Testis (tissue), 5 donors: ENCODE results near the gene PABPC1L2A. TPM values are rescaled to one million over a fixed set of nuclear protein-coding genes. Genes with fewer than 3 reads are reported as not detected.
"Not testable (repeated sequence)": the region's sequence is repeated elsewhere in the genome, so short reads cannot be mapped to it uniquely, and the experiment has no call there.

Experiments
- DNase-seq: peaks from one replicate; pipeline ENCODE4 v3.0.0-alpha.2; 2019
- H3K27ac ChIP-seq, 2 donors: fragments of 200-600 bp; sonication (generic); one replicate each; pipeline ENCODE4 v1.5.1; 2019
- H3K27me3 ChIP-seq: fragments of 200-600 bp; sonication (generic); one replicate; pipeline ENCODE4 v1.5.1; 2019
- H3K36me3 ChIP-seq: fragments of 200-600 bp; sonication (generic); one replicate; pipeline ENCODE4 v1.5.1; 2017; ENCODE audit warnings: low read depth; ENCODE audit errors: missing control alignments
- H3K4me1 ChIP-seq: fragments of 200-600 bp; sonication (generic); one replicate; pipeline ENCODE4 v1.5.1; 2019
- H3K4me3 ChIP-seq, 2 donors: fragments of 200-600 bp; sonication (generic); one replicate each; pipeline ENCODE4 v1.5.1; 2017 to 2019
- H3K9me3 ChIP-seq: fragments of 200-600 bp; sonication (generic); one replicate; pipeline ENCODE4 v1.5.1; 2017
- CTCF ChIP-seq, 3 experiments: fragments of 450-650 bp in 2 of 3; fragments of 200-600 bp in 1 of 3; sonication (generic) in 1 of 3; IDR thresholded peaks; one replicate each; pipeline ENCODE4 v1.5.1; 2016 to 2019; ENCODE audit warnings: antibody characterized with exemption in 3 of 3, mild to moderate bottlenecking in 2 of 3, moderate library complexity in 1 of 3
- POLR2A ChIP-seq: fragments of 450-650 bp; IDR thresholded peaks from one replicate; pipeline ENCODE4 v1.6.1; 2017; ENCODE audit warnings: antibody characterized with exemption, mild to moderate bottlenecking, moderate library complexity
- WGBS, 2 donors: methylation state at CpG; one replicate each; pipeline ENCODE4 v1.1.5; 2018; 5-methylcytosine and 5-hydroxymethylcytosine counted together
- intact Hi-C: fragments of 100-400 bp; cut with DNase I; formaldehyde crosslinking; loops from one replicate; pipeline ENCODE4 v1.15.1; 2023; ENCODE audit warnings: low total_unique reads
- long read RNA-seq, 2 donors: transcript quantifications; one replicate each; lab custom pipeline, GENCODE V29; 2026
- polyA plus RNA-seq: library from polyadenylated mRNA; stranded (reverse); fragments of 350-450 nt; fragmentation: Illumina TruSeq; extraction: RNeasy Lipid Tissue Mini Kit (QIAGEN cat#74804); gene quantifications from one replicate; pipeline ENCODE4 v1.2.3, GENCODE V29; 2014; ENCODE audit warnings: low read depth, low replicate concordance; ENCODE audit not compliant: insufficient read depth
- total RNA-seq, 2 donors: library from RNA; depleted of rRNA; stranded (reverse); fragments of >200 nt; gene quantifications; one replicate each; pipeline ENCODE4 v1.2.3, GENCODE V29; 2016

Gene PABPC1L2A
- total RNA-seq (1 to 10 TPM in 1 of 2 donors, under 1 TPM in 1; 0.99 to 1.5 TPM), polyA plus RNA-seq (1.0 TPM)
- long read RNA-seq, donor 1: 0 reads
- long read RNA-seq, donor 2: 0 reads

GRCh38 chrX:73079024-73079562 lies at the start of gene PABPC1L2A:
PABPC1L2A (minus strand) TSS chrX:73079512; CDS start chrX:73079386, 126 bp downstream.
- DNase-seq, intact Hi-C loops, H3K36me3 ChIP-seq, H3K4me3 ChIP-seq, H3K4me1 ChIP-seq, H3K27me3 ChIP-seq, H3K9me3 ChIP-seq, H3K27ac ChIP-seq: not testable (repeated sequence)
- no CpG with 5 or more reads among the region's 45 CpGs for WGBS, 2 donors

- intact Hi-C loops: no loop called here
- Histone ChIP-seq H3K9me3 (no peaks in the 10 kb centered on the region), H3K36me3 (no peaks in the 10 kb centered on the region), H3K4me3 (peak overlapping the region in 1 of 2 donors; percentile 7), H3K27ac (no peak overlapping the region), H3K27me3 (no peaks in the 10 kb centered on the region), H3K4me1 (no peaks in the 10 kb centered on the region)
- no peak for TF ChIP-seq POLR2A
- no peak for TF ChIP-seq CTCF (IDR thresholded peaks at IDR 0.05)
- WGBS, 2 donors: 30 to 36% methylated on average over 2 to 8 of the region's 23 CpGs
- peak; percentile 42 for DNase-seq
Measured at GRCh38 chrX:73127700-73128241, 48.5 kb upstream of the PABPC1L2A start.

GRCh38 chrX:73126240-73126639 lies 46.9 kb upstream of the PABPC1L2A start:
- no peak overlapping the region for H3K4me3 ChIP-seq
- no peak for DNase-seq
- H3K36me3 ChIP-seq: no peaks in the 10 kb centered on the region
- H3K27ac ChIP-seq: no peak overlapping the region
- no peaks in the 10 kb centered on the region for H3K27me3 ChIP-seq
- H3K4me1 ChIP-seq: no peaks in the 10 kb centered on the region
- 65 to 85% methylated on average over 6 of the region's 6 CpGs for WGBS, 2 donors
- H3K9me3 ChIP-seq: no peaks in the 10 kb centered on the region
- intact Hi-C loops: no loop called here
- TF ChIP-seq CTCF (IDR thresholded peaks at IDR 0.05) (no peak), POLR2A (no peak)

GRCh38 chrX:73099505-73099904 lies 20.2 kb upstream of the PABPC1L2A start:
- H3K9me3 ChIP-seq, DNase-seq, H3K4me1 ChIP-seq, H3K36me3 ChIP-seq, H3K27ac ChIP-seq, H3K4me3 ChIP-seq, intact Hi-C loops, H3K27me3 ChIP-seq: not testable (repeated sequence)
- 90 to 91% methylated on average over 2 to 9 of the region's 9 CpGs for WGBS, 2 donors

- H3K36me3 ChIP-seq, H3K27me3 ChIP-seq, intact Hi-C loops, H3K4me1 ChIP-seq, H3K27ac ChIP-seq, H3K4me3 ChIP-seq, H3K9me3 ChIP-seq: not testable (repeated sequence)
- DNase-seq: peak; percentile 14
- 39 to 61% methylated on average over 1 of the region's 1 CpG for WGBS, 2 donors
Measured at GRCh38 chrX:73086766-73087165, 7.5 kb upstream of the PABPC1L2A start.

GRCh38 chrX:73079884-73080283 lies 572 bp upstream of the PABPC1L2A start:
- intact Hi-C loops, H3K36me3 ChIP-seq, H3K4me1 ChIP-seq, H3K27me3 ChIP-seq, DNase-seq, H3K27ac ChIP-seq, H3K4me3 ChIP-seq, H3K9me3 ChIP-seq: not testable (repeated sequence)
- WGBS, 2 donors: no CpG with 5 or more reads among the region's 44 CpGs

GRCh38 chrX:73078597-73078996 lies 715 bp downstream of the PABPC1L2A start:
- H3K9me3 ChIP-seq, H3K27me3 ChIP-seq, H3K27ac ChIP-seq, H3K4me1 ChIP-seq, intact Hi-C loops, DNase-seq, H3K4me3 ChIP-seq, H3K36me3 ChIP-seq: not testable (repeated sequence)
- WGBS, 2 donors: no CpG with 5 or more reads among the region's 19 CpGs
